MG63 (cell line): ENCODE data around the gene BMP7. TPM values are rescaled to one million over a fixed set of nuclear protein-coding genes. Genes with fewer than 3 reads are reported as not detected.
"Not testable (repeated sequence)": the region's sequence is repeated elsewhere in the genome, so short reads cannot be mapped to it uniquely, and the experiment has no call there.

Source experiments
- DNase-seq: peaks from one replicate; pipeline ENCODE4 v3.0.0-alpha.2; 2020
- H3K27me3 ChIP-seq: fragments of 250-450 bp; sonication (Bioruptor Pico); 2 replicates; pipeline ENCODE4 v1.5.1; 2020; ENCODE audit warnings: mild to moderate bottlenecking, moderate library complexity
- H3K36me3 ChIP-seq: fragments of 250-450 bp; sonication (Bioruptor Pico); 2 replicates; pipeline ENCODE4 v1.5.1; 2020; ENCODE audit warnings: mild to moderate bottlenecking, moderate library complexity
- H3K4me3 ChIP-seq: fragments of 250-450 bp; sonication (Bioruptor Pico); 2 replicates; pipeline ENCODE4 v1.5.1; 2020; ENCODE audit warnings: mild to moderate bottlenecking, moderate library complexity
- H3K9me3 ChIP-seq: fragments of 250-450 bp; sonication (Bioruptor Pico); 2 replicates; pipeline ENCODE4 v1.5.1; 2020; ENCODE audit warnings: mild to moderate bottlenecking, moderate library complexity
- total RNA-seq: library from RNA; depleted of rRNA; stranded (reverse); fragments of >200 nt; shearing (Covaris generic); gene quantifications from 2 replicates; pipeline ENCODE4 v1.2.3, GENCODE V29; 2014; ENCODE audit warnings: low replicate concordance

BMP7 gene
- total RNA-seq, 1 experiment from 2014 or later: 10.7 TPM

- Histone ChIP-seq H3K4me3 (no peak overlapping the region), H3K36me3 (no peaks in the 10 kb centered on the region), H3K9me3 (no peaks in the 10 kb centered on the region), H3K27me3 (no peaks in the 10 kb centered on the region)
- DNase-seq: no peak
Measured at GRCh38 chr20:57291694-57292093, 25.3 kb upstream of the BMP7 start.

- H3K36me3 ChIP-seq: no peaks in the 10 kb centered on the region
- no peak overlapping the region for H3K4me3 ChIP-seq
- H3K27me3 ChIP-seq: no peaks in the 10 kb centered on the region
- no peaks in the 10 kb centered on the region for H3K9me3 ChIP-seq
- DNase-seq: no peak
Measured at GRCh38 chr20:57291003-57291402, 24.6 kb upstream of the BMP7 start.

DNA sequence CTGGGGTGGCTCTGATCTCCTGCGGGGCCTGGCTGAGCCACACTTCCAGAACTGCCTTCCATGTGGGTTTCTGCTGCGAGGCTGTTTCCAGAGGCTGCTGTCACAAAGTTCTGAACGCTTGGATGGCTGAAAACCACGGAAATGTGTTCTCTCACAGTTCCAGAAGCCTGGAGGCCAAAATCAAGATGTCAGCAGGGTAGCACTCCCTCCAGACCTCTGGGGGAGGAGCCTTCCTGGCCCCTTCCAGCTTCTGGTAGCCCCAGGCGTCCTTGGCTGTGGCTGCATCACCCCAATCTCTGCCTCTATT is 23.7 kb upstream of the BMP7 start:
- no peaks in the 10 kb centered on the region for H3K27me3 ChIP-seq
- H3K36me3 ChIP-seq: no peaks in the 10 kb centered on the region
- H3K4me3 ChIP-seq: no peak overlapping the region
- no peak for DNase-seq
- no peaks in the 10 kb centered on the region for H3K9me3 ChIP-seq

- DNase-seq: no peak
- Histone ChIP-seq H3K9me3 (no peaks in the 10 kb centered on the region), H3K27me3 (no peaks in the 10 kb centered on the region), H3K4me3 (no peak overlapping the region), H3K36me3 (no peaks in the 10 kb centered on the region)
Measured at GRCh38 chr20:57289391-57290177, 23.1 kb upstream of the BMP7 start.

DNA sequence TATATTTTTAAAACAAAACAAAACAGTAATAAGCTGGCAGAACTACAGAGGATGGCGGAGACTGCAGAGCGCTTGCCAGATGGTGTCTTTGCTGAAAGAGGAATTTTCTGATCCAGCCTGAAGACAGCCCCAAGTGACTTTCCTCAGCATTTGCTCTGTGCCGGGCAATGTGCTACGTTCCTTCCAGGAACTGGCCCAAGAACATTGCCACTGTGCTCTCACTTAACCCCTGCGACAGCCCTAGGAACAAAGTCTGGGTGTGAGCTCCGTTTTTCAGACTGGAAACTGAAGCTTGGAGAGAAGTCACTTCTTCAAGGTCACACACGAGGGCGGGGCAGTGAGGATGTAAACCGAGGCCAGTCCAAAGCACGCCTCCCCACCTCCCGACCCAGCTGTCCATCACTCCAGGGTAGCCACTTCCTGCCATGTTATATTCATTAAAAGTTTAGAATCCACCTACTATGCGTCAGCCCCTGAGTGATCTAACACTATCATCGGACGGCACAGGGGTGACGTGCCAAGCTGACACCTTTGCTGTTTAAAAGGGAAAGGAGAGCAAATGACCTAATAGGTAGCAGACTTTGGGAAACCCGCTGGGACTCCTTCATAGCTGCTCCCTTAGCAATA is 22.3 kb upstream of the BMP7 start:
- no peak overlapping the region for H3K4me3 ChIP-seq
- H3K36me3 ChIP-seq: no peaks in the 10 kb centered on the region
- no peak for DNase-seq
- peaks cover 2% of the 10 kb centered on the region; the same call in 1 of the 2 replicates for H3K27me3 ChIP-seq
- H3K9me3 ChIP-seq: no peaks in the 10 kb centered on the region

DNA sequence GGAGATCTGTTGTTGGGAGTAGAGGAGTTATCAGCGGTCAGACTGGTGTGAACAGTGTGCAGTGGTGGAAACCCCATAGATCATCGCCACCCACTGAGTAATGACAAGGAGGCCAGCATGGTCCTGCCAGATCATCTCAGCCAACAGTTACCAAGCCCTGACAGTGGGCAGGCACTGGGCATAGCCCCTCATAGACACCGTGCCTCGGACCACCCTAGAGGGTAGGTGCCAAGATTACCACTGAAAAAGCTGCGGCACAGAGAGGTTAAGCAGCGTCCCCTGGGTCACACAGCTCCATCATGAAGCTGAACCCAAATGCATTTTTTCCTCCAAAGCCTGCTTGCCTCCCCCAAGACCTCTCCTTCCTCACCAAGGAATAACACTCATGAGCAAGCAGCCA is 21.5 kb upstream of the BMP7 start:
- peaks cover 2% of the 10 kb centered on the region; the same call in 1 of the 2 replicates for H3K27me3 ChIP-seq
- DNase-seq: no peak

DNA sequence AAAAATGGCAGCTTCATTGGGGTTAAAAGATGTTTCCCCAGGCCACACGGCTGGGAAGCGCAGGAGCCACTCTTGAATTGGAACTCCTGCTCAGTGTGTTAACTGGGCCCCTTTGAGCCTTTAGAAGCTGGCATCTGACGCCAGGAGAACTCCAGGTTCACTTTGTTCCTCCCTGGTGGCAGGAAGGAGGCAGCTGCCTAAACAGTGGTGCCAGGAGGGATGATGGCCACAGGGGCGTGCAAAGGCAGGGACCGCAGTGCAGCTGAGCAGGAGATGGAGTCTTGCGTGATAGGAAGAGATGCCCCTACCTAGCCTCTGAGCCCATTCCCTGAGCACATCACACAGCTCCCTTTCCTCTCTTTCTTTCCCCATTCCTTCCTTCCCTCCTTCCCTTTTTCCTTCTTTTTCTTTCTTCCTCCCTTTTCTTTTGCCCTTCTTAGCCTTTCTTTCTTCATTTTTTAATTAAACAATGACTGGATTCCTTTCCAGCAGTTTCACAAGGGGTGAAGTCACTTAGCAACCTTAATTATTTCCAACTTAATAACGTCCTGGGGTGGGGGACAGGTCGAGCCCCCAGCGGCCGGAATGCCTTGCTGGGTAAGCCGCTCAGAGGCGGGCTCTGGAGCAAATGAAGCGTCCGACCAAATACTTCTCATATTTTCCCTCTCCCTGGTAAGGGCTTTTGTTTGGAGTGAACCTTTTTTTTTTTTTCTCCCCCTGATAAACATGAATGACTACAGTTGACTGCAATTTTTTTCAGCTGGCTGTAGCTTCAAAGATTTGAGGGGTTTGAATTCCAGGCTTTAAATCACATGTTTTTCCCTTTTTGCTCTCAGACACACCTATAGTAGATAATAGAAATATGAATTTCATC is 20.8 kb upstream of the BMP7 start:
- Histone ChIP-seq H3K27me3 (peaks cover 2% of the 10 kb centered on the region; the same call in 1 of the 2 replicates), H3K4me3 (no peak overlapping the region), H3K9me3 (no peaks in the 10 kb centered on the region), H3K36me3 (no peaks in the 10 kb centered on the region)
- no peak for DNase-seq

More for the DNA sequence above, 21.5 kb upstream of the BMP7 start:
- no peaks in the 10 kb centered on the region for H3K36me3 ChIP-seq
- no peaks in the 10 kb centered on the region for H3K9me3 ChIP-seq
- H3K4me3 ChIP-seq: no peak overlapping the region

DNA sequence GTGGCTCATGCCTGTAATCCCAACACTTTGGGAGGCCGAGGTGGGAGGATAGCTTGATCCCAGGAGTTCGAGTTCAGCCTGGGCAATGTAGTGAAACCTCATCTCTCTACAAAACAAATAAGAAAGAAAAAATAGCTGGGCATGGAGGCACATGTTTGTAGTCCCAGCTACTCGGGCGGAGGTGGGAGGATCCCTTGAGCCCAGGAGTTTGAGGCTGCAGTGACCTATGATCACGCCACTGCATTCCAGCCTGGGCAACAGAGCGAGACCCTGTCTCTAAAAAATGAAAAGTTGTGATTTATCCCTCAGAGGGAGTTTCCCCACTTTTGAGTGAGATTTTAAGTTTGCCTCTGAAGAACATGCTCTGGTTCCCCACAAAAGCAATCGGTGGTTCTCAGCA is 17.4 kb upstream of the BMP7 start:
- DNase-seq: no peak
- Histone ChIP-seq H3K4me3 (no peak overlapping the region), H3K9me3 (no peaks in the 10 kb centered on the region), H3K36me3 (no peaks in the 10 kb centered on the region), H3K27me3 (peaks cover 2% of the 10 kb centered on the region; the same call in 1 of the 2 replicates)

DNA sequence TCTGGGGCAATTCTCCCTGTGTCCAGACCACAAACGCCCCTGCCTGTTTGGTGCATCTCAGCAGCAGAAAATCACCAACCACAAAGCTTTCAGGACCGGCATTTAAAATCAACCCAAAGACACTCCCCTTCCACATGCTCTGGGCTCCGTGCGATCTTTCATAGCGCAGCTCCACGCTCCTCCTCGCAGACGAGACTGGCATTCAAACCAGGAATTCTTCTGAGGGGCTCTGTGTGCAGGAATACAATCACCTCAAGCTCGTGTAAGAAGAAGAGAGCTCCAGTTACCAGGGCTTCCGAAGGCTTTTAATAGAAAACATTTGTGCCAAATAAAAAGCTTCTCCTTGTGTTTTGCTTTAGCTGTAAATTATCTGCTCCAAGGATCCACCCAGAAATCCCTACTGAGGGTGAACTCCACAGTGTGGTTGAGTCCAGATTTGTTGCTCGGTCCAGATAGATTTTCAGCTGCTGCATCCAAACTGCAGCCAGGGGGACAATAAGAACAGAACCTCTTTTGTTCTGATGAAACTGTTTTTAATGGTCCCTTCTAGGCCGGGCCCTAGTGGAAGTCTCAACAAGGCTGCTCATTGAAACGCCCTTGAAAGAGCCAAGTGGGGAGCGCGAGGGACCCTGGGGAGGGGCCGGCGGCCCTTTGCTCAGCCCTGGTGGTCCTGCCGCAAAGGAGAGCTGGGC is 16.4 kb upstream of the BMP7 start:
- Histone ChIP-seq H3K27me3 (peaks cover 2% of the 10 kb centered on the region; the same call in 1 of the 2 replicates), H3K4me3 (no peak overlapping the region), H3K9me3 (no peaks in the 10 kb centered on the region), H3K36me3 (no peaks in the 10 kb centered on the region)
- no peak for DNase-seq

- Histone ChIP-seq H3K36me3 (no peaks in the 10 kb centered on the region), H3K27me3 (peaks cover 2% of the 10 kb centered on the region; the same call in 1 of the 2 replicates), H3K9me3 (no peaks in the 10 kb centered on the region), H3K4me3 (no peak overlapping the region)
- DNase-seq: no peak
Measured at GRCh38 chr20:57281900-57282299, 15.5 kb upstream of the BMP7 start.

- no peak overlapping the region for H3K4me3 ChIP-seq
- no peaks in the 10 kb centered on the region for H3K36me3 ChIP-seq
- DNase-seq: no peak
- peaks cover 2% of the 10 kb centered on the region; the same call in 1 of the 2 replicates for H3K27me3 ChIP-seq
- H3K9me3 ChIP-seq: no peaks in the 10 kb centered on the region
Measured at GRCh38 chr20:57280221-57280620, 13.8 kb upstream of the BMP7 start.

- H3K36me3 ChIP-seq, H3K9me3 ChIP-seq, H3K27me3 ChIP-seq, H3K4me3 ChIP-seq, DNase-seq: not testable (repeated sequence)
Measured at GRCh38 chr20:57279548-57279947, 13.1 kb upstream of the BMP7 start.

GRCh38 chr20:57278457-57278856 is 12.0 kb upstream of the BMP7 start:
- no peak for DNase-seq
- Histone ChIP-seq H3K36me3 (no peaks in the 10 kb centered on the region), H3K4me3 (no peak overlapping the region), H3K27me3 (no peaks in the 10 kb centered on the region), H3K9me3 (no peaks in the 10 kb centered on the region)

DNA sequence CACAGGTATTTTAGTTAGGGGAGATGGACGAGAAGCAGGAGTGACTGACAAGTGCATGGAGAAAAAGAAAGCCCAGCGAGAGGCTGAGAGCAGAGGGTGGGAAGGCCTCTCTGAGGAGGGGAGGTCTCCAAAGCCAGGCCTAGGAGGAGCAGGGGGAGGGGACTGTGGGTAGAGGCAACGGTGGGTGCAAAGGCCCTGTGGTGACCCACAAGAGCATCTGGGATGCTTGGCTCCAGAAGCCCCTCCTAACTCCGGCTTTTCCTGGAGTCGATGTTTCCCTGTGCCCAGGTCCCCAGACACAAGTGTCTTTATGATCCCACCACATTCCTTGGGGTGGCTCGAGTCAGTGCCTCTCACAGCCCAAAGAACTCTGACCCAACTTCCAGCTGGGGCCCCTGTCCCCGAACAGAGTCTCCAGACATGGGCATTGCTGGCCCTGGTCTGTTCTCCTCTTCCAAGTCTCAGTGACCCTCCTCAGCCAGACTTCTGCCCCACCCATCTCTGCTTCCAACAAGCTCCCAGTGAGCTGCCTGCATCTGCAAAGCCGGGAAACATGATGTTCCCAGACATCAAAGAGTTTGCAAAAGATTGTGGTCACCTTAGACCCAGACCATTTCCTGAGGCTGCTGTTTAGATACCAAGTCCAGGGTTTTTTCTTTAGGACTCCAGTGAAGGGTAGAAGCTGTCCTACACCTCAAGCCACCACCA is 11.1 kb upstream of the BMP7 start:
- DNase-seq: no peak
- Histone ChIP-seq H3K36me3 (no peaks in the 10 kb centered on the region), H3K27me3 (no peaks in the 10 kb centered on the region), H3K9me3 (no peaks in the 10 kb centered on the region), H3K4me3 (no peak overlapping the region)

GRCh38 chr20:57276221-57276620 is 9.8 kb upstream of the BMP7 start:
- Histone ChIP-seq H3K27me3 (no peaks in the 10 kb centered on the region), H3K4me3 (no peak overlapping the region), H3K36me3 (no peaks in the 10 kb centered on the region), H3K9me3 (no peaks in the 10 kb centered on the region)
- no peak for DNase-seq

DNA sequence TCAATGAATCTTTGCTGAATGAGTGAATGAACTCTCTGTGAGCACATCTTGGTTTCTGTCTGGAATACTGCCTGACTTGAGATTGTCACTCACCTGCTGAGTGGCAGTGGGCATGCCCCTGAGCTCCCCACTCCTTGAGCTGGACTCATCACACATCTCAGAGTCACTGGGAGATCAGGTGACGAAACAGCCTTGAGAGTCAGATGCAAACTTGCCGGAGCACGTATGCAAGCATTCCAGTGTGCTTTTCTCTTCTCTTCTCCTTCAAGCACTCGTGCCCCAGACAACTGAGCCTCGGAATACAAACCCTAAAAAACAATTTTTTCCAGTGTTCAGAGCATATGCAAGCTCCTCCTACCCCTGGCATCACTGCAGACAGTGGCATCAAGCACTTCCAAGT is 9.4 kb upstream of the BMP7 start:
- H3K27me3 ChIP-seq: no peaks in the 10 kb centered on the region
- no peak overlapping the region for H3K4me3 ChIP-seq
- no peaks in the 10 kb centered on the region for H3K36me3 ChIP-seq
- no peak for DNase-seq
- no peaks in the 10 kb centered on the region for H3K9me3 ChIP-seq
